ENCODE results near the gene TMEM33. TPM values are rescaled to one million over a fixed set of nuclear protein-coding genes. Genes with fewer than 3 reads are reported as not detected.

The TMEM33 gene
- polyA plus RNA-seq, 2 of the 4 experiments (the other 2 are of a cell fraction): 29.0 to 73.4 TPM

DNA sequence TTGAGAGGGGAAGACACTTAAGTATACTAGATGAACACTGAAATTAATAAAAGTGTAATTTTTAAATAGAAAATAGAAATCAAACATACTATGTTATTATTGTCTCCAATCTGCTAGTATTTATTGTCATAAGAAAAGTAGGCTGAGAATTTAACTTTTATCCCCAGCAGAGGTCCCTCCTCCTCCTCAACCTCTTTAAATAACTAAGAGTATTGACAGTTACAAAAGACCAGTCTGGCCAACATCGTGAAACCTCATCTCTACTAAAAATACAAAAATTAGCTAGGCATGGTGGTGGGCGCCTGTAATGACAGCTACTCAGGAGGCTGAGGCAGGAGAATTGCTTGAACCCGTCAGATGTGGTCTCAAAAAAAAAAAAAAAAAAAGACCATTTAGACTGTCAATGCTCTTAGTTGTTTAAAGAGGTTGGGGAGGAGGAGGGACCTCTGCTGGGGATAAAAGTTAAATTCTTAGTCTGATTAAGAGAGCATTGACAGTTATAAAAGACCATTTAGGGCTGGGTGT, 59.3 kb downstream of the TMEM33 start (continued):
- TF ChIP-seq, protein P1, sequence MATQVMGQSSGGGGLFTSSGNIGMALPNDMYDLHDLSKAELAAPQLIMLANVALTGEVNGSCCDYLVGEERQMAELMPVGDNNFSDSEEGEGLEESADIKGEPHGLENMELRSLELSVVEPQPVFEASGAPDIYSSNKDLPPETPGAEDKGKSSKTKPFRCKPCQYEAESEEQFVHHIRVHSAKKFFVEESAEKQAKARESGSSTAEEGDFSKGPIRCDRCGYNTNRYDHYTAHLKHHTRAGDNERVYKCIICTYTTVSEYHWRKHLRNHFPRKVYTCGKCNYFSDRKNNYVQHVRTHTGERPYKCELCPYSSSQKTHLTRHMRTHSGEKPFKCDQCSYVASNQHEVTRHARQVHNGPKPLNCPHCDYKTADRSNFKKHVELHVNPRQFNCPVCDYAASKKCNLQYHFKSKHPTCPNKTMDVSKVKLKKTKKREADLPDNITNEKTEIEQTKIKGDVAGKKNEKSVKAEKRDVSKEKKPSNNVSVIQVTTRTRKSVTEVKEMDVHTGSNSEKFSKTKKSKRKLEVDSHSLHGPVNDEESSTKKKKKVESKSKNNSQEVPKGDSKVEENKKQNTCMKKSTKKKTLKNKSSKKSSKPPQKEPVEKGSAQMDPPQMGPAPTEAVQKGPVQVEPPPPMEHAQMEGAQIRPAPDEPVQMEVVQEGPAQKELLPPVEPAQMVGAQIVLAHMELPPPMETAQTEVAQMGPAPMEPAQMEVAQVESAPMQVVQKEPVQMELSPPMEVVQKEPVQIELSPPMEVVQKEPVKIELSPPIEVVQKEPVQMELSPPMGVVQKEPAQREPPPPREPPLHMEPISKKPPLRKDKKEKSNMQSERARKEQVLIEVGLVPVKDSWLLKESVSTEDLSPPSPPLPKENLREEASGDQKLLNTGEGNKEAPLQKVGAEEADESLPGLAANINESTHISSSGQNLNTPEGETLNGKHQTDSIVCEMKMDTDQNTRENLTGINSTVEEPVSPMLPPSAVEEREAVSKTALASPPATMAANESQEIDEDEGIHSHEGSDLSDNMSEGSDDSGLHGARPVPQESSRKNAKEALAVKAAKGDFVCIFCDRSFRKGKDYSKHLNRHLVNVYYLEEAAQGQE (IDR thresholded peaks at IDR 0.05): no peak
- TF ChIP-seq HEYL (CRISPR knock-in tag; IDR thresholded peaks at IDR 0.05) (no peak), HOXB13 (CRISPR knock-in tag; IDR thresholded peaks at IDR 0.05; ENCODE audit: low read depth) (no peak), ESRRA (IDR thresholded peaks at IDR 0.05; ENCODE audit: borderline replicate concordance, low read length) (no peak), RNF2 (IDR thresholded peaks at IDR 0.05; ENCODE audit: borderline replicate concordance, low read depth) (no peak), HOXA7 (CRISPR knock-in tag; IDR thresholded peaks at IDR 0.05) (no peak), FOSL2 (IDR thresholded peaks at IDR 0.05) (no peak), FOSL2 (CRISPR knock-in tag; IDR thresholded peaks at IDR 0.05) (no peak), RCOR1 (IDR thresholded peaks at IDR 0.05; ENCODE audit: low read depth, low read length) (no peak), MAZ (IDR thresholded peaks at IDR 0.05; ENCODE audit: borderline replicate concordance, low read depth, low read length) (no peak)

DNA sequence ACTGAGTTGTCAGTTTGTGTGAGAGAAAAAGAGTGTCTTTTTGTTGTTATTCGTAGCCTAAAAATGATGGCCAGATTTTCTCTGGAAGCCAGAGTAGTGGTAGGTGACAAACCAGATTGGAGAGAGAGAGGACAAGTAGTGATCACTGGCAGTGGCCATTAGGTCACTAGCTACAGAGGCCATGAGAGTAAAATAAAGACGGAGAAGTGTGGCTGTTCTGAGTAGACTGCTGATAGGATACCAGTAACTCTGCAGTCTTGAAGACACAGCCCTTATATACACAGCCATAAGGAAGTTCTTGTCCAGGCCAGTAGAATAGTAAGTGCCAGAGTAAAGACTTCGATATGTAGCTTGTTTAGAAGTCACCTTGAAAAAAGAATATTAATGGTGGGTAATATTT, 62.8 kb downstream of the TMEM33 start:
- H3K4me3 ChIP-seq: no peak overlapping the region
- no peaks in the 10 kb centered on the region for H3K9me3 ChIP-seq
- ATAC-seq (no peak), FAIRE-seq (no peak), DNase-seq (ENCODE audit: low read depth in 1 of 2, low spot score in 1 of 2) (no peak)
- no peaks in the 10 kb centered on the region; the same call in 2 of the 3 replicates for H3K4me1 ChIP-seq
- no peak overlapping the region for H3K4me2 ChIP-seq
- no peak overlapping the region for H3K27ac ChIP-seq
- POLR2A ChIA-PET: no interaction called here
- 93% methylated on average over 3 of the region's 3 CpGs for WGBS (ENCODE audit: missing lambda C conversion rate)
- CTCF ChIA-PET: interaction anchor here (1.2 kb wide), 1 partner anchor 31 kb away, joined by 3 read pairs; no protein-coding TSS in a partner anchor
- TF ChIP-seq, protein P2, sequence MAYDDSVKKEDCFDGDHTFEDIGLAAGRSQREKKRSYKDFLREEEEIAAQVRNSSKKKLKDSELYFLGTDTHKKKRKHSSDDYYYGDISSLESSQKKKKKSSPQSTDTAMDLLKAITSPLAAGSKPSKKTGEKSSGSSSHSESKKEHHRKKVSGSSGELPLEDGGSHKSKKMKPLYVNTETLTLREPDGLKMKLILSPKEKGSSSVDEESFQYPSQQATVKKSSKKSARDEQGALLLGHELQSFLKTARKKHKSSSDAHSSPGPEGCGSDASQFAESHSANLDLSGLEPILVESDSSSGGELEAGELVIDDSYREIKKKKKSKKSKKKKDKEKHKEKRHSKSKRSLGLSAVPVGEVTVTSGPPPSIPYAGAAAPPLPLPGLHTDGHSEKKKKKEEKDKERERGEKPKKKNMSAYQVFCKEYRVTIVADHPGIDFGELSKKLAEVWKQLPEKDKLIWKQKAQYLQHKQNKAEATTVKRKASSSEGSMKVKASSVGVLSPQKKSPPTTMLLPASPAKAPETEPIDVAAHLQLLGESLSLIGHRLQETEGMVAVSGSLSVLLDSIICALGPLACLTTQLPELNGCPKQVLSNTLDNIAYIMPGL (CRISPR knock-in tag; IDR thresholded peaks at IDR 0.05; ENCODE audit: borderline replicate concordance): no peak
- no peak for TF ChIP-seq HOXB5 (CRISPR knock-in tag; IDR thresholded peaks at IDR 0.05)
- TF ChIP-seq CBX2 (IDR thresholded peaks at IDR 0.05; ENCODE audit: borderline replicate concordance, low read depth): no peak
- TF ChIP-seq PHF8 (IDR thresholded peaks at IDR 0.05; ENCODE audit: borderline replicate concordance, low read depth): no peak
- TF ChIP-seq, protein P3, sequence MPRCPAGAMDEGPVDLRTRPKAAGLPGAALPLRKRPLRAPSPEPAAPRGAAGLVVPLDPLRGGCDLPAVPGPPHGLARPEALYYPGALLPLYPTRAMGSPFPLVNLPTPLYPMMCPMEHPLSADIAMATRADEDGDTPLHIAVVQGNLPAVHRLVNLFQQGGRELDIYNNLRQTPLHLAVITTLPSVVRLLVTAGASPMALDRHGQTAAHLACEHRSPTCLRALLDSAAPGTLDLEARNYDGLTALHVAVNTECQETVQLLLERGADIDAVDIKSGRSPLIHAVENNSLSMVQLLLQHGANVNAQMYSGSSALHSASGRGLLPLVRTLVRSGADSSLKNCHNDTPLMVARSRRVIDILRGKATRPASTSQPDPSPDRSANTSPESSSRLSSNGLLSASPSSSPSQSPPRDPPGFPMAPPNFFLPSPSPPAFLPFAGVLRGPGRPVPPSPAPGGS (IDR thresholded peaks at IDR 0.05): no peak
- no peak for TF ChIP-seq FOSB (CRISPR knock-in tag; IDR thresholded peaks at IDR 0.05)
- TF ChIP-seq CBX8 (IDR thresholded peaks at IDR 0.05): no peak
- TF ChIP-seq CHD2 (IDR thresholded peaks at IDR 0.05; ENCODE audit: low read length, partially characterized antibody): no peak
- TF ChIP-seq, protein P4, sequence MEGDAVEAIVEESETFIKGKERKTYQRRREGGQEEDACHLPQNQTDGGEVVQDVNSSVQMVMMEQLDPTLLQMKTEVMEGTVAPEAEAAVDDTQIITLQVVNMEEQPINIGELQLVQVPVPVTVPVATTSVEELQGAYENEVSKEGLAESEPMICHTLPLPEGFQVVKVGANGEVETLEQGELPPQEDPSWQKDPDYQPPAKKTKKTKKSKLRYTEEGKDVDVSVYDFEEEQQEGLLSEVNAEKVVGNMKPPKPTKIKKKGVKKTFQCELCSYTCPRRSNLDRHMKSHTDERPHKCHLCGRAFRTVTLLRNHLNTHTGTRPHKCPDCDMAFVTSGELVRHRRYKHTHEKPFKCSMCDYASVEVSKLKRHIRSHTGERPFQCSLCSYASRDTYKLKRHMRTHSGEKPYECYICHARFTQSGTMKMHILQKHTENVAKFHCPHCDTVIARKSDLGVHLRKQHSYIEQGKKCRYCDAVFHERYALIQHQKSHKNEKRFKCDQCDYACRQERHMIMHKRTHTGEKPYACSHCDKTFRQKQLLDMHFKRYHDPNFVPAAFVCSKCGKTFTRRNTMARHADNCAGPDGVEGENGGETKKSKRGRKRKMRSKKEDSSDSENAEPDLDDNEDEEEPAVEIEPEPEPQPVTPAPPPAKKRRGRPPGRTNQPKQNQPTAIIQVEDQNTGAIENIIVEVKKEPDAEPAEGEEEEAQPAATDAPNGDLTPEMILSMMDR (IDR thresholded peaks at IDR 0.05): no peak
- no peak for TF ChIP-seq ZFP36 (IDR thresholded peaks at IDR 0.05; ENCODE audit: borderline replicate concordance, partially characterized antibody)
- TF ChIP-seq, protein P1 (IDR thresholded peaks at IDR 0.05): no peak
- TF ChIP-seq CEBPB (IDR thresholded peaks at IDR 0.05): no peak
- TF ChIP-seq NR3C1 (IDR thresholded peaks at IDR 0.05): no peak
- TF ChIP-seq, protein P5, sequence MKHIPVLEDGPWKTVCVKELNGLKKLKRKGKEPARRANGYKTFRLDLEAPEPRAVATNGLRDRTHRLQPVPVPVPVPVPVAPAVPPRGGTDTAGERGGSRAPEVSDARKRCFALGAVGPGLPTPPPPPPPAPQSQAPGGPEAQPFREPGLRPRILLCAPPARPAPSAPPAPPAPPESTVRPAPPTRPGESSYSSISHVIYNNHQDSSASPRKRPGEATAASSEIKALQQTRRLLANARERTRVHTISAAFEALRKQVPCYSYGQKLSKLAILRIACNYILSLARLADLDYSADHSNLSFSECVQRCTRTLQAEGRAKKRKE (CRISPR knock-in tag; IDR thresholded peaks at IDR 0.05; ENCODE audit: low read depth): no peak
- TF ChIP-seq, protein P6, sequence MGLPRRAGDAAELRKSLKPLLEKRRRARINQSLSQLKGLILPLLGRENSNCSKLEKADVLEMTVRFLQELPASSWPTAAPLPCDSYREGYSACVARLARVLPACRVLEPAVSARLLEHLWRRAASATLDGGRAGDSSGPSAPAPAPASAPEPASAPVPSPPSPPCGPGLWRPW (IDR thresholded peaks at IDR 0.05): no peak
- TF ChIP-seq POLR2A (IDR thresholded peaks at IDR 0.05; ENCODE audit: low read length): no peak
- TF ChIP-seq FOSL2 (IDR thresholded peaks at IDR 0.05): no peak
- no peak for TF ChIP-seq FOSL2 (CRISPR knock-in tag; IDR thresholded peaks at IDR 0.05)
